HUES64 (cell line): ENCODE data around the gene CD14. TPM values are rescaled to one million over a fixed set of nuclear protein-coding genes. Genes with fewer than 3 reads are reported as not detected.
"Not testable (repeated sequence)": the region's sequence is repeated elsewhere in the genome, so short reads cannot be mapped to it uniquely, and the experiment has no call there.

Experiments used
- H3K27ac ChIP-seq: 2 replicates; pipeline ENCODE4 v1.7.0; 2013; ENCODE audit warnings: low read depth, low read length, inconsistent platforms
- H3K27me3 ChIP-seq: 2 replicates; pipeline ENCODE4 v1.6.1; 2013; ENCODE audit warnings: mild to moderate bottlenecking, low read length; ENCODE audit not compliant: insufficient read depth
- H3K36me3 ChIP-seq: 2 replicates; pipeline ENCODE4 v1.6.1; 2013; ENCODE audit warnings: mild to moderate bottlenecking, low read length; ENCODE audit not compliant: insufficient read depth
- H3K4me1 ChIP-seq: 2 replicates; pipeline ENCODE4 v1.6.1; 2013; ENCODE audit warnings: mild to moderate bottlenecking, low read length, moderate library complexity; ENCODE audit not compliant: insufficient read depth
- H3K4me3 ChIP-seq: 2 replicates; pipeline ENCODE4 v1.5.1; 2013; ENCODE audit warnings: mild to moderate bottlenecking, low read length, moderate library complexity
- H3K9ac ChIP-seq: 2 replicates; pipeline ENCODE4 v1.6.1; 2013; ENCODE audit warnings: mild to moderate bottlenecking, low read depth, low read length
- H3K9me3 ChIP-seq: 2 replicates; pipeline ENCODE4 v1.6.1; 2013; ENCODE audit warnings: low read depth, low read length; ENCODE audit not compliant: insufficient read depth
- WGBS: fragments of 150-250, 120-280 bp; methylation state at CpG from one replicate; pipeline ENCODE4 v1.1.7; 2013; ENCODE audit warnings: missing lambda C conversion rate; 5-methylcytosine and 5-hydroxymethylcytosine counted together
- polyA plus RNA-seq, 2 experiments: library from polyadenylated mRNA; stranded (reverse); fragments of 50-300 nt; gene quantifications; one replicate each; pipeline ENCODE4 v1.2.3, GENCODE V29; 2013

The CD14 gene
- polyA plus RNA-seq (2013, experiment 1 of 2) = 0.50 TPM
- polyA plus RNA-seq (2013, experiment 2 of 2) = not detected

DNA sequence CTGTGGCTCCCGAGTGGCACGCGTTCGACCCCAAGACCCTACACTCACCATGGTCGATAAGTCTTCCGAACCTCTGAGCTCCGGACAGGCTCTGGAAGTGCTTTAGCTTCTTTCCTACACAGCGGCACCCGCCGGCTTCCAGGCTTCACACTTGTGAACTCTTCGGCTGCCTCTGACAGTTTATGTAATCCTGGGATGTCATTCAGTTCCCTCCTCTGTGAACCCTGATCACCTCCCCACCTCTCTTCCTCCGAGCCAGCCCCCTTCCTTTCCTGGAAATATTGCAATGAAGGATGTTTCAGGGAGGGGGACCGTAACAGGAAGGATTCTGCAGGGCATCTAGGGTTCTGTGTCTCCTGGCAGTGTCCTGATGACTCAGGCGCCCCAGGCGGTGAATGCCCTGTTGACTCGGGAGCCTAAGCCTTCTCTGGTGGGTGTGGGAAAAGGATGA is at the start of gene CD14:
Gene CD14 (minus strand): TSS at position 155 of the 451 bp plus-strand sequence. CDS start 104 bp downstream, at position 51.
- Histone ChIP-seq H3K36me3 (no peaks in the 10 kb centered on the region), H3K9ac (no peak within 1 kb of the TSS; the same call in 1 of the 2 replicates), H3K9me3 (peaks cover 6% of the 10 kb centered on the region), H3K4me3 (peak within 1 kb of the TSS; percentile 48), H3K4me1 (no peaks in the 10 kb centered on the region), H3K27ac (no peak within 1 kb of the TSS), H3K27me3 (peaks cover 43% of the 10 kb centered on the region)
- WGBS = 43% methylated on average over 15 of the region's 16 CpGs

DNA sequence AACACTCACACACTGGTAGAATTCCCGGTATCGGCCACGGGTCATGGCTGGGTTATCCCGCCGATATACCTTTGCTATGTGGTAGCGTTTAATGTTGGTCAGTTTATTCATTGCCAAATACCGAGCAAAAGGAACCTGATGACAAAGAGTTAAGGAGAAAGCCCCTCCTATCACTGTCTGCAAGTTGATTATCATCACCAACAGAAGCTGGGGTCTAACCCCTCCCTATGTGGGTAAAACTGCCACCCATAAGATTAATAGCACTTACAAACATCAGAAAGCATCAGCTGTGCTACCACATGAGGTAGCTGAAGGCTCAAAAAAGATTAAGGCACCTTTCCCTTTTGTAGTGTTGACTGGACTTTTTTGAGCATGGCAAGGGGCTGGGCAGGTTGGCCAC is 46.0 kb upstream of the CD14 start:
- Histone ChIP-seq H3K36me3 (peaks cover 80% of the 10 kb centered on the region), H3K9me3 (no peaks in the 10 kb centered on the region), H3K27me3 (no peaks in the 10 kb centered on the region), H3K4me3 (no peak overlapping the region), H3K9ac (no peak overlapping the region), H3K27ac (no peak overlapping the region), H3K4me1 (no peaks in the 10 kb centered on the region)
- WGBS = 95% methylated on average over 7 of the region's 7 CpGs

DNA sequence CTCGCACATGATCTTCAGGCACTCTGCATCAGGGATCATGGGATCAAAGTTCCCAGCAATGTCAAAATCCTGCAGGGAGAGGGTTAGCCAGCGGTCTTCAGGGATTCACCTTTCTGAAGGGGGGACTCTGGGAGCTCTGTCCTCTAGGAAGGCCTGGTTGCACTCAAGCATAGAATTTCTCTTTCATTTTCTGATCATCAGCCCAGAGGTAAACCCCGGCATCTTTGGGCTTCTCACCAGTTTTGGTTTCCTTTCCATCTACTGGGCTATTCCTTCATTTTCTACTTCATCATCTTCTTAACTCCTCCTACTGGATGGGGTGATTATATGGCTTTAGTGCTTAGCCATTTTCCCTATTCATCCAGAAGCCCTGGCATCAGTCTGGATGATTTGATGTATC is 45.0 kb upstream of the CD14 start:
- H3K36me3 ChIP-seq = peaks cover 85% of the 10 kb centered on the region
- no peaks in the 10 kb centered on the region for H3K9me3 ChIP-seq
- WGBS = 95% methylated on average over 3 of the region's 3 CpGs
- H3K4me3 ChIP-seq = no peak overlapping the region
- no peaks in the 10 kb centered on the region for H3K4me1 ChIP-seq
- no peak overlapping the region for H3K9ac ChIP-seq
- H3K27ac ChIP-seq = no peak overlapping the region
- no peaks in the 10 kb centered on the region for H3K27me3 ChIP-seq

DNA sequence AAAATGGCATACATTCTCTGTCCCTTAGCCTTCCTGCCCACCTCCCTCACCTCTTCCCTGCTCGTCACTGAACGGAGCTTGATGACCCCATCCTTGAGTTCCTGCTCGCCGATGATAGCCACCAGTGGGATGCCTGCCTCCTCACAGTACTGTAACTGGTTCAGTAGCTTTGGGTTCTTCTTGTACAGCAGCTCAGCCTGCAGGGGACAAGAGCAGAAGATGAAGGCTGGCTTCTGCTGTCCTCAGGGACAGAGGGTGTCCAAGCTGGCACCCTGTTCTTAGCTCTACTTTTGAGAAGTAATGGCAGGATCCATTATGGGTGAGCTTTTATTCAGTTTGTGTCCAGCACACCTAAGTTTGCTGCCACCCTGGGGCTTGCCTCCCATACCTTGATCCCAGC is 41.7 kb upstream of the CD14 start:
- 96% methylated on average over 4 of the region's 4 CpGs for WGBS
- no peak overlapping the region for H3K4me3 ChIP-seq
- H3K36me3 ChIP-seq = peaks cover 78% of the 10 kb centered on the region
- no peak overlapping the region for H3K27ac ChIP-seq
- H3K27me3 ChIP-seq = no peaks in the 10 kb centered on the region
- H3K9ac ChIP-seq = no peak overlapping the region
- H3K9me3 ChIP-seq = no peaks in the 10 kb centered on the region
- no peaks in the 10 kb centered on the region for H3K4me1 ChIP-seq

DNA sequence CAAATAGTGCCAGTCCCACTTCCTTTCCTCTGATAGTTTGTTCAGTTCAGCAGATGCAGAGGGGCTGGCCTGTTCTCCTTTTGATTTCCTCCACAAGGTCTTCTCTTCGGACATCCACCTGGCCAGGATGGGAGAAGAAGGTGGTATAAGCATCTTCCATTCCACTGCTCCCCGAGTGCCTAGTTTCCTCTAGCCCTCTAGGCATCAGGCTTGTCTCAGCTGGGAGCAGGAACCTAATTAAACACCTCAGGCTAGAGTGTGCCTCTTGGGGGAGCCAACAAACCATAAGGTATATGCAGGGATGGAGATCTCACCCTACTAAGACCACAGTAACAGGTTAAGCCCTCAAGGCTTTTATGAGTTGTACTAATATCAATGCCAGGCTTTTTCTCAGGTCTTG is 41.2 kb upstream of the CD14 start:
- Histone ChIP-seq H3K4me3 (no peak overlapping the region), H3K27me3 (no peaks in the 10 kb centered on the region), H3K9ac (no peak overlapping the region), H3K36me3 (peaks cover 78% of the 10 kb centered on the region), H3K27ac (no peak overlapping the region), H3K4me1 (no peaks in the 10 kb centered on the region), H3K9me3 (no peaks in the 10 kb centered on the region)
- 100% methylated on average over 1 of the region's 2 CpGs for WGBS

DNA sequence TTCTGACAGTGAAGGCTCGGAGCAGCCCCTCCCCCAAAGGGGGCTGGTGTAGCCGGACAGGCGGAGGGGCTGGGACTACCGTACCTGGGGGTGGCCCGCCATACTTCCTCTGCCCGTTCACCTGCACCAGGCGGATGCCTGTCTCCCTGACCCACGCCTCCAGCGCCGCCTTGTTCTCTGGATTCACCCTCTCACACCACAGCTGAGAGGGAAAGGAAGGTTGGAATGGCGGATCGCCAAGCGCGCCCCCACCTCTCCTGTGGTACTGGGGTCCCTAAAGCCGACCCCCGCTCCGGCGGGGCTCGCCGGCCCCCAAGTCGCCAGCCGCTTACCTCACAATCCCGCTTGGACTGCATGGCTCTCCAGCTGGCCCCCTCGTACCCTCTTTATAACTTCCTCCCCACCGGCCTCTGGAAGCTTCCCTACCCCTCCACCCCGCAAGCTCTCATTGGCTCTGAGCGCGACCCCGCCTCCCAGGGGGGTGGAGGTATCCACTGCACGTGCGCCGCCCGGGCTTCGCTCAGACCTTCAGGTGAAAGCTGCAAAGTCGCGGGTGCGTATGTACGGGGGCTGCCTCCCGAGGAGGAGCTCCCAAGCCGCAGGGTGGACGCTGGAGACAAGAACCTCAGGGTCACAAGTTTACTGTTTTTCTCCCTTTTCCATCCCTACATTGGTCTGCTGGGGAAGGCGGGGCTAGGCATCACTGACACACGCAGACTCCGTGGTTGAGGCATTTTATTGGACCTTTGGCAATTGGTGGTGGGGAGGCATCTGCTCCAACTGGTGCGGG is 40.4 kb upstream of the CD14 start, which contains the start of gene DND1:
Gene DND1 (minus strand): TSS at position 390 of the 790 bp plus-strand sequence. CDS start 34 bp downstream, at position 356.
- H3K9ac ChIP-seq = no peak within 1 kb of the TSS
- H3K9me3 ChIP-seq = no peaks in the 10 kb centered on the region
- WGBS = 94% methylated on average over 44 of the region's 45 CpGs
- no peak within 1 kb of the TSS for H3K4me3 ChIP-seq
- H3K4me1 ChIP-seq = no peaks in the 10 kb centered on the region
- H3K36me3 ChIP-seq = peaks cover 81% of the 10 kb centered on the region
- no peaks in the 10 kb centered on the region for H3K27me3 ChIP-seq
- H3K27ac ChIP-seq = no peak within 1 kb of the TSS

DNA sequence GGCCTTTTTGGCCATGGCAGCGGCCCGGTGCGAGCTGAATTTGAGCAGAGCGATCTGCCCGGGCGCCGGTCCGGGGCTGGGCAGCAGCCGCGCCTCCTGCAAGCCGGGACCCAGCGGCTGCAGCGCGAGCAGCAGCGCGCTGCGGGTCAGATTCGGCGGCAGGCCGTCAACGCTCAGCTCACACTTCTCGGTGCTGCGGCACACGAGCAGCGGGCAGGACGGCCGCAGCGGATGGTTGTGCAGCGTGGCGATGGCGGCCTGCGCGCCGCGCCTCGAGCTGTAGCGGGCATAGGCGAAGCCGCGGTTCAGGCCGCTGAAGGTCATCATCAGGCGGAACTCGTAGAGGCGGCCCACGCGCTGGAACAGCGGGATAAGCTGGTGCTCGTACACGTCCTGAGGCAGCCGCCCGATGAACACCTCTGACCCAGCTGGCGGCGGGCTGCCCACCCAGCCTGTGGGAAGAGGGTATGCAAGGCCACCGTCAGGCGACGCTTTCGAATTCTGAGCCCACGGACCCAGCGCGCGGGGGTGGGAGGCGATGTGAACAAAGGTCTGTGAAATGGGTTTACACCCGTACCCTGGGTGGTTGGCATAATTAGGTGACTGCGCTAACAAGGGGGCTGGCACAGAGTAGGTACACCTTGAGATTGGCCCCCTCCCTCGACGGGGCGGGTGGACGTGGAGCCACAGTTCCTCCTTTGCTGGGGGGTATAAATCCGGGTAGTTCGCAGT is 39.6 kb upstream of the CD14 start:
- Histone ChIP-seq H3K9me3 (no peaks in the 10 kb centered on the region), H3K36me3 (peaks cover 80% of the 10 kb centered on the region), H3K27me3 (no peaks in the 10 kb centered on the region), H3K9ac (no peak overlapping the region), H3K27ac (no peak overlapping the region), H3K4me1 (no peaks in the 10 kb centered on the region), H3K4me3 (no peak overlapping the region)
- 95% methylated on average over 70 of the region's 70 CpGs for WGBS

DNA sequence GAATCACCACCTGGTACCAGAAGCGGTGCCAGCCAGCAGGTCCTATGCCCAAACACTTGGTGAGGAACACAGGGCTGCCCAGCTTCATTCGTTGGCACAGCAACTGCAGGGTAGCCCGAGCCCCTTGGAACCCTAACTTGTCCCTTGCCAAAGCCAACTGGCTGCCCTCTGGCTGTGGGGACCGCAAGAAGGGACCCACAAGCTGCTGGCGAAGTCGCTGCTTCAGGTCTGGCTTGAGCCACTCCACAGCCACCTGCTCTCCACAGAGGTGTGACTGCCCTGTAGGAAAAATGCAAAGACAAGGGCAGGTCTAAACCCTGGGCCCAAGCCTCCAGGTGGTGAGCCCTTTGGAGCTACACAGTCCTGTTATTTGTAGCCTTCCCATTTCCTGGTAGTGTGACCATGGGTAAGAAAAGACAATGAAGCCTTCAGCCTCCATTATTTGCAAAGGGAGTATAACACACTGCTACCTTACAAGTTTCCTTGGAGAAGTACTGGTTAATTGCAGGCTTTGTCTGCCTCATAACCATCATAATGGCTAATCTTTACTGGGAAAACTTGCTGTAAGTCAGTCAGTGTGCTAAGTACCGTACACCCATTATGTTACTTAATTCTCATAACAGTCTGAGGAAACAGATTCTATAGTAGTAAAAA is 38.6 kb upstream of the CD14 start:
- H3K9ac ChIP-seq = no peak overlapping the region
- H3K4me1 ChIP-seq = no peaks in the 10 kb centered on the region
- WGBS = 98% methylated on average over 6 of the region's 7 CpGs
- peaks cover 80% of the 10 kb centered on the region for H3K36me3 ChIP-seq
- no peaks in the 10 kb centered on the region for H3K9me3 ChIP-seq
- no peaks in the 10 kb centered on the region for H3K27me3 ChIP-seq
- H3K4me3 ChIP-seq = no peak overlapping the region
- no peak overlapping the region; the same call in 1 of the 2 replicates for H3K27ac ChIP-seq

DNA sequence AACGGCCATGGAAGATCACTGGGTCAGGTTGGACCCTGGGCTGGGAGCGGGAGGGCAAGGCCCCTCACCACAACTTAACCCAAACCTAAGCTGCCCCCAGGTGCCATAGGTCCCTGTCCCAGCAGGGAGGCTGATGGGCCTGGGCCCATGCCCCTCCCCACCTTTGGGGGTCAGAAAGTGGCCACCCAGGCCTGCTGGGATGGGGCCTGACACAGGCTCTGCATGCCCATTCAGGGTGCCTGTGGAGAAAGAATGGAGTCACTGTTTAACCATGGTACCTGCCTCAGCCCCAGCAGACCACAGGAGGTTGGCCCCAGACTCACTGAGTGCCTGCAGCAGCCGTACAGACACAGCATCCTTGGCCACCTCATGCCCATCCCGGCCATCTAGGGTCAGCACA is 38.1 kb upstream of the CD14 start:
- H3K9me3 ChIP-seq, H3K27ac ChIP-seq, H3K4me1 ChIP-seq, H3K9ac ChIP-seq, H3K27me3 ChIP-seq, H3K4me3 ChIP-seq: not testable (repeated sequence)
- H3K36me3 ChIP-seq = peaks cover 76% of the 10 kb centered on the region
- WGBS = 92% methylated on average over 3 of the region's 4 CpGs

DNA sequence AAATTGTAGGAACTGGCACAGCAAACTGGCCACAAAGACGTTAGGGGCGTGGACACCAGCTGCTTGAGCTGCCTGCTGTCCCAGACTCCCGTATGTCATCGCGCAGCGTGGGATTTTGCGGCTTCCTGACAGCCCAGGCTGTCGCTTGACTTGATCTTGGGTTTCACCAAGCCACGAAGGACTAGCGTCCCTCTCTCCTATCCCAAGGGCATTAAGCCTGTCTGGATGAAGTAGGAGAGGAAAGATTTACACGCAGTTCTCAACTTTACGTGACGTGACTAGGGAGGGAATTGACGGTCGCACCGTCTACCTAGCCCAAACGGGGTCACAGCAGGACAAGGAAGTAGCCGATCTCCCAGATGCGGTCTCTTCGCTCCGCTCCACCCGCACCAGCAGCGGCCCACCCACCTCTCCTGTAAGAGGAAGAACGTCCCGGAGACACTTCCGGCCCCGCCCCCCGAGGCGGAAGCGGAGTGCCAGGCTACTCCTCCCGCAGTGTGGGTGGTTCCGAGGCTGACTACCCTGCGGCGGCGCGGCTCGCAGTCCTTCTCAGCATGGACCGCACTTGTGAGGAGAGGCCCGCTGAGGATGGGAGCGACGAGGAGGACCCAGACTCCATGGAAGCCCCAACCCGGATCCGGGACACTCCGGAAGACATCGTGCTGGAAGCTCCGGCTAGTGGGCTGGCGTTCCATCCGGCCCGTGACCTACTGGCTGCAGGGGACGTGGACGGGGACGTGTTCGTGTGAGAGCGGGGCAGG is 31.6 kb upstream of the CD14 start, which contains the start of gene WDR55:
Gene WDR55 (plus strand): TSS at position 546 of the 761 bp plus-strand sequence. CDS start 9 bp downstream, at position 555.
- H3K27me3 ChIP-seq = no peaks in the 10 kb centered on the region
- peak within 1 kb of the TSS; percentile 77 for H3K4me3 ChIP-seq
- H3K27ac ChIP-seq = peak within 1 kb of the TSS; percentile 58; the same call in 1 of the 2 replicates
- no peaks in the 10 kb centered on the region for H3K4me1 ChIP-seq
- no peaks in the 10 kb centered on the region for H3K9me3 ChIP-seq
- WGBS = under 1% methylated on average over 54 of the region's 54 CpGs
- peaks cover 68% of the 10 kb centered on the region for H3K36me3 ChIP-seq
- H3K9ac ChIP-seq = peak within 1 kb of the TSS; percentile 70
